Measurements from ENCODE around the gene CTNND1.
A peak's percentile ranks its signal among the peaks of the same experiment; 100 is the strongest.

CTNND1 gene

GRCh38 chr11:57762235-57762861 lies 746 bp downstream of the CTNND1 start:
- peak in 2 of 4 experiments; percentile 25 to 30 for DNase-seq

- peak in 2 of 4 experiments; percentile 28 to 41 for DNase-seq
Observed at GRCh38 chr11:57763568-57763967, 2.0 kb downstream of the CTNND1 start.

DNA sequence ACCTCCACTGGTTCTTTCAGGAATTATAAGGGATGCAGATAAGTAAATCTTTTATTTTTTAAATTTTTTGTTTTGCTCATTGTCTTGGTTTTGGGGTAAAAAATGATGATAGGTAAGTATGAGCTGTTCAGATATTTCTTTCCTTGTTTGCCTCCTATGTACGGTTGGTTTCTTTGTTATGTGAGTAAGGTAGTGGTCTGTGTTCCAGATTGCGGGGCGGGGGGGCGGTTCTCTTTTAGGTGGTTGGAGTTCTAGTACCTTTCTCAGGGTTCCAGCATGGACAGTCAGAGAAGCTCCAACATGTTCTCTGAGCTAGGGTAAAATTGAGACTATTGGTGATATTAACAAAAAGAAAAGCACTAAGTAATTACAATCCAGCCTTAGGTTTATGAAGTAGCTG lies 2.4 kb downstream of the CTNND1 start:
- DNase-seq, result no peak

DNA sequence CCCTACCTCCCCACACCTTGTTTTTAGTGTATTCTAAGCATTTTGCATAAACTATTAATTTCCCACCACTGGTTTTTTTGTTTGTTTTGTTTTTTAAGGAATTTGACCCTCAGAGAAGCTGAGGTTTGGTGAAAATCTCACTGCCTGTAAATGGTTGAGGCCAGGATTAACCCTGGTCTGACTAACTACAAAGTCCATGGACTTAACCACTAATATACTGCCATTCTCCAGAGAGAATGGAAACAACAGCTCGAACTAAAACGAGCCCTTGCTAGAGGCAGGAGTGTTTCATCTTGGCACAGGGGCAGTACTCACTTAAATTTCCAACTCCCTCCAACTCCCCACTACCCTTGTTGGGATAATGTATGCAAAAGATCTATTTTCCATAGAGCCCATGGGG lies 3.0 kb downstream of the CTNND1 start:
- no peak for DNase-seq

DNA sequence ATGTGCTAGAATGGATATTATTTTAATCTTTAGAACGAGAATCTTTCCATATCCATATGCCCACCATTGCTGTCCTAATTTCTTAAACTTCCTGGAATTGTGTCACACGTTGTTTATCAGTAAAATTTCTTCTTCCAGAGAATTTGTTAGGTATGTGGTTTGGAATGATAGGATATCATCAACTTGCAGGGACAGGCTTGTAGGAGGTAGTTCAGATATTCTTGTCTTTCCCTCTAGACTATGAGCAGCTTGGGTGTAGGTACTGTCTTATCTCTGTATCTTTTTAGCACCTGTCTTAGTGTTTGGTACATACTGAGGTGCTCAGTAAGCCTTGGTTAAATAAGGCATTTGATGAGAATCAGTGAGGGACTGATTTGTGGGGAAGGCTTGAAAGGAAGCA lies 3.4 kb downstream of the CTNND1 start:
- no peak for DNase-seq

DNA sequence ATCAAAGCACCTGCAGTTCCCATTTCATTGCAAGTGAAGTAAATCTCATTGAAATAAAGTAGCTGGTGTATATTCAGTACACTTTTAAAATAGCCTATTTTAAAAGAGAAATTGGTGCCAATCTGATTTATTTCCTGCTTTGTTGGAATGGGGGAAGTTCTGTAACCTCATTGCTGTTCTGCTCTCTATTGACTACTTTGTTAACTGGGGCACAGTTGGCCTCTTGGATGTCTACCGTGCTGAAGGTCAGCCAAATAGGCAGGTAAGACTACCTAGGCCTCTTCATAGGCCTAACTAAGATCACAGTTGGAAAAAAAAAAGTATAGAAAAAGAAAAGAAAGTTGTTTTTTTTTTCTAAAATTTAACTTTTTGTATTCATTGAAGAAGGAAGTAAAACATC lies 9.2 kb downstream of the CTNND1 start:
- no peak for DNase-seq

DNA sequence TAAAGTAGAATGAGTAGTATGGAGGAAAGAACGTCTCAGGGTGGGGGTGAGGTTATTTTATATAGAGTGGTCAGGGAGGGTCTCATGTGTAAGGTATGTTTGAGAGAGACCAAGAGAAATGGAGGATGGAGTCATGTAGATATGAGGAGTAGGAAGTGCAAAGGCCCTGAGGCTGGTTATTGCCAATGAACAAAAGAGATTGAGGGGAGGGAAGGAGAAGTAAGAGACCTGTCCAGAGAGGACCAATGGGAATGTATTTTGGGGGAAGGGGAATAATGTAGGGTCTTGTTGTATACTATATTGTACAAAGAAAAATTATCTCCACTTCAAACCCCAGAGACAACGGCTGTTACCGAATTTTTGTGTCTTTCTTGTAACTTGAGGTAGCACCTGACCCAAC lies 9.8 kb downstream of the CTNND1 start:
- no peak for DNase-seq

DNA sequence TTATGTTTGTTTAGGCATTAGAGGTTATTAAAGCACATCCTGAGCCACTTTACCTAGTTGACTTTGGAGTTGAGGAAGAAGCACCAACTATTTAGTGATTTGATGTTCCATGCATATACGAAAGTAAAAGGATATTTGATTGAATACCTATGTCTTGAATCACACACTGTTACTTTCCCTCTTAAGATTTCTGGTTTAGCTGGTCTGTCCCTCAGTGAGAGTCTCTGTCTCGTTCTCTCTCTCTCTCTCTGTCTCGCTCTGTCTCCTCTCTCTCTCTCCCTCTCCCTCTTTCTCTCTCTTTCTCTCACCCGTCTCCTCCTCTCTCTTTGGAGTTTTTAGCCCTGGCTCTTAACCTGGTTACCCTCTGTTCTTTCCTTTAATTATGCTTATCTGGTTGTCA lies 11.0 kb downstream of the CTNND1 start:
- no peak for DNase-seq

- DNase-seq, result no peak
Observed at GRCh38 chr11:57773026-57773598, 11.5 kb downstream of the CTNND1 start.

DNA sequence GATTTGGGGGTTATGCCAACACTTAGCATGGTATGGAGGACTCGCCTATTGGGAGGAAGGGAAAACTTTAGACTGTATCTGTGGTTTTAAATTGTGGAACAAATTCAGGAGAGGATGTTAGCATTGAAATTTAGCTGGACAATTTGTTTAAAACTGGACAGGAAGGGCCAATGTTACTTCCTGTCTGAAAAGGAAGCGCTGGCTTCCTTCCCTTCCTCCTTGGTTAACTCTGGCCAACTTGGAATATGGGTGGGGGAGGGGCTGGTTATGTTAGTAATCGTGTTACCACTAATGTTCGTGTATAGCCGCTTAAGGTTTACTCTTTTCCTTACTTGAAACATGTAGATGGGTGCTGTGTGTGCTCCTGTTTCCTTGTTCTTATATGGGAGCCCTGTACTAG lies 13.9 kb downstream of the CTNND1 start:
- DNase-seq, result peak in 3 of 4 experiments; percentile 42 to 55 (median 55)

DNA sequence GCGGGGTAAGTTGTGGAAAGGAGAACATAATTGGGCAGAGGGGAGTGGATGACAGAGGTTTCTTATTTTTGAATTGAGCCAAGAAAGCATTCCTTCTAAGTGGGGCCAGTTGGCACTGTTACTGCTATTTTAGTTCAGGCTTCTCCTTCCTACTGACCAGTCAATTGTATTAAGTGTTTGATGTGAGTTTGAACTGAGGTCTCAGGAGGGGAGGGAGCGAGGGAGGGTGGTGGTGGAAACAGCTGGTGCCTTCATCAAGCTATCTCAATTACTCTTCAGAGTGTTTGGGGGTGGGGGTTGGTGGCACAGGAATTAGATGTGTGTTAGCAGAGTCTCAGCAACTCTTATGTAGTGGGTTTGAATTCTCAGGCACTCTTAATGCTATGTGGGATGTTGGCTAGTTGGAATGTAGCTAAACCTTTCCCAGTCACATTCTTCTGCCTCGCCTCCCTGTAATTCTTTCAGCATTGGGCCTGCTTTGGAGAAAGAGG lies 14.5 kb downstream of the CTNND1 start:
- no peak for DNase-seq

- no peak for DNase-seq
Observed at GRCh38 chr11:57776577-57777210, 15.1 kb downstream of the CTNND1 start.

- DNase-seq, result no peak
Observed at GRCh38 chr11:57777969-57778317, 16.3 kb downstream of the CTNND1 start.

GRCh38 chr11:57778318-57779037 lies 16.9 kb downstream of the CTNND1 start:
- DNase-seq, result peak in 1 of 4 experiments; percentile 40

GRCh38 chr11:57779276-57779675 lies 17.7 kb downstream of the CTNND1 start:
- DNase-seq, result no peak

GRCh38 chr11:57781529-57781943 lies 19.9 kb downstream of the CTNND1 start:
- no peak for DNase-seq

DNA sequence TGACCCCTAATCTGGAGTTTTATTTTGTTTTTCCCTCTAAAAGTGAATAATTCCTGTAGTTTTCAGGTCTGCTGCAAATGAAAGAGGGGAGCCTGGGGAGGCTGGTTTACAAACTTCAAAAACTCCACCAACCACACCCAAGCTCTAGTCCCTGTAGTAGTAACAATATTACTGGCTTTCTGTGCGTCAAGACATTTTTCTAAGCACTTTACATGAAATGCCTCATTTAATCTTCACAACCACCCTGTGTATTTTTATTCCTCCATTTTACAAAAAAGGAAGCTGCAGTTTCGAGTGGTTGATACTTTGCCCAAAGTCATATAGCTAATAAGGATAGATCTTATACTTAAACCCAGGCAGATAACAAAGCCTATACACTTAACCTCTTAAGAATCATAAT lies 23.5 kb downstream of the CTNND1 start:
- peak in 1 of 4 experiments; percentile 41 for DNase-seq

DNA sequence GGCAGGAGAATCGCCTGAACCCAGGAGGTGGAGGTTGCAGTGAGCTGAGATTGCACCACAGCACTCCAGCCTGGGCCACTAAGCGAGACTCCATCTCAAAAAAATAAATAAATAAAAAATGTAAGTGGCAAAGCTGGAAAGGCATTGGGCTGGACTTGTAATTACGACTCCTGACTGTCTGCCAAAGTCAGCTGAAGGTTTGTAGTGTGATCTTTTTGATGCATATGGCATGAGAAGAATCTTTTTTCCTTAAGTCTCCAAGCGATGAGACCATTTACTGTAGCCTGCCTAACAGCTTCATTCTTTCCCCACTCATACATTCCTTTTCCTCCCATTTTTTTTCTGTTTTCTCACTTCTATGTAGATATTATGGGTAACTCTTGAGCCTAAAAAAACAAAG lies 24.8 kb downstream of the CTNND1 start:
- DNase-seq, result no peak

DNA sequence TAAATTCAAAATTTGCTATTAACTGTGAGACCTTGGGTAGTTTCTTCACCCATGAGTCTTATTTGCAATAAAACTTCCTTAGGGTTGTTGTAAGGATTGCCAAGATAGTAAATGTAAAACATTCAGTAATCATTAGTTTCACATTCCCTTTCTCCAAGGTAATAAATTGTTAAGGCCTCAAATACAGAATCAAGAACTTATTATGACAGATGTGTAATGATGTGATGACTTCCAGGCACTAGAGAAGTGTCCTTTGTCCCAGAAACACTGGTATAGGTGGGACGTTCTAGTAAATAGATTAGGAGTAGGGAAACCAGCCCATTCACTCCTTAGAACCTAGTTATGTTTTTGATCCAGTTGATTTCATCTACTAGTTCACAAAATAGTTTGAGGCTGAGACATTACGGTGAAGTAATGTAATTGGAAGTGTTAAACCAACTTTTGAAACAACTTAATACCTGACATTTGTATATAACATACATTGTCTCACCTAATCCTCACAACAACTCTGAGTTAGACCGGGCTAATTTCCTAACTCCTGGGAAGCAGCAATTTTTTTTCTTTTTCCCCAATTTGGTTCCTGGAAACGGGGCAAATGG lies 25.5 kb downstream of the CTNND1 start:
- no peak for DNase-seq

DNA sequence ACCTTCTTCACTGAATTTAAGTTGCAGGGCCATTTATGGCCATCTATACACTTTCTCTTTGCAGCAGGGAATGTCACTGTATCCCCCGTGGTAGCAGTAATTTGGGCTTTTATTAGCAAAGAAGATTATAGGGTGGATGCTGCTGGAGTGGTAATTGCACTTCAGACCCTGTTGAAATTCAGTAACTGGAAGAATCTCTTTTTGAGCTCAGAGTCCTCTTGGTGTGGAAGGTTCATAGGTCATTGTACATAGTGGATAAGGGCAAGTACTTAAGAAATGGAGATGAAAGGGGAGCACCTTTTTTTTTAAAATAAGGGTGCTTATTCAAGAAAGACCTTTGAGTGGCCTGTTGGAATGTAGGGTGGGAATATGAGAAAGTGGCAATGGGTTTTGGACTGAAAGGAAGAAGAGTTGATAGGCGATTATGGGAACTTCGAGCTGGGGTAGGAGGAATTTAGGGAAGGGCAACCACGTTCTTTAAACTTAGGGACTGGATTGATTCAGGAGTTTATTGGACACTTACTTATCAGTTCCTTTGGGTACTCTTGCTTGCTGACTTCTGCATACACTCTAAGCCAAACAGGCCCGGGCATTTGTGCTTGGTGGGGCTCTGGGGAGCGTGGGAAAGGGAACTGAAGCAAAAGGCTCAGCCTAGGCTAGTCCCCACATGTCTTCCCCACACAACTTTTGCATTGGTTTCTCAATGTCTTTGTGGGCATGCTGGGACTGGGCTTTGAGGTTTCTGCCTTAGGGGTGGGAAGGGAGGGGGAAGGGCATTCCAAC lies 26.5 kb downstream of the CTNND1 start:
- DNase-seq, result peak; percentile 85 to 92 (median 90)

GRCh38 chr11:57788703-57789088 lies 27.1 kb downstream of the CTNND1 start:
- DNase-seq, result no peak

Measured in suppressor macrophage (primary cell).